HepG2 (cell line): ENCODE results near the gene SHLD3. TPM values are rescaled to one million over a fixed set of nuclear protein-coding genes. Genes with fewer than 3 reads are reported as not detected.

ENCODE experiments used
- ATAC-seq: fragments of 200-7000 bp; cut with Tn5 transposase; 3 replicates; pipeline ENCODE4 v1.9.1; 2020; ENCODE audit warnings: mild to moderate bottlenecking, moderate library complexity
- BruUV-seq: library from RNA; stranded (reverse); fragments of 400-500 nt; replicated peaks from 2 replicates; lab custom pipeline; 2021; lab: Mats Ljungman, UMichigan
- CTCF ChIA-PET: fragments of 300-600 bp; formaldehyde crosslinking; extraction: SDS; loops from one replicate; lab custom pipeline; 2021; ENCODE audit warnings: low total read pairs, inconsistent platforms, low intra/inter-chr PET ratio; lab: Yijun Ruan, JAX
- POLR2A ChIA-PET: fragments of 350-600 bp; sonication (Branson Sonifier 250); formaldehyde crosslinking; loops from one replicate; lab custom pipeline; 2020; ENCODE audit warnings: antibody characterized with exemption, inconsistent platforms; lab: Yijun Ruan, JAX
- DNase-seq: peaks from one replicate; pipeline ENCODE4 v3.0.0-alpha.2; 2015; ENCODE audit warnings: low spot score
- FAIRE-seq: peaks from 3 replicates; lab custom pipeline; 2011; peaks lifted over from hg19 to GRCh38; lab: Jason Lieb, UNC
- H2AFZ ChIP-seq: one replicate; pipeline ENCODE4 v1.6.1; 2011; ENCODE audit warnings: low read length, inconsistent platforms
- H3K27ac ChIP-seq: fragments of 300-600 bp; 3 replicates; pipeline ENCODE4 v1.8.0; 2011; ENCODE audit warnings: mixed run types, mild to moderate bottlenecking, mixed read lengths, low read length, inconsistent platforms; ENCODE audit not compliant: insufficient read depth; ENCODE audit errors: extremely low read length
- H3K27me3 ChIP-seq, 2 experiments: fragments of 200-600 bp in 1 of 2; 2 replicates in 1 of 2; 3 replicates in 1 of 2; pipeline versions ENCODE4 v1.6.0 to v1.8.0; 2011; ENCODE audit warnings: low read length in 2 of 2, mild to moderate bottlenecking in 2 of 2, moderate library complexity in 2 of 2, inconsistent platforms in 1 of 2; ENCODE audit not compliant: insufficient read depth in 2 of 2, control insufficient read depth in 1 of 2
- H3K36me3 ChIP-seq, 2 experiments: fragments of 200-600 bp in 1 of 2; replicated peaks in 1 of 2; 2 replicates in 1 of 2; 3 replicates in 1 of 2; pipeline versions ENCODE4 v1.5.1 to v1.8.0; 2011; ENCODE audit warnings: low read length in 2 of 2, inconsistent platforms in 1 of 2; ENCODE audit not compliant: insufficient read depth in 2 of 2, control insufficient read depth in 1 of 2
- H3K4me1 ChIP-seq: 2 replicates; pipeline ENCODE4 v1.5.1; 2012; ENCODE audit warnings: low read length, inconsistent platforms; ENCODE audit not compliant: insufficient read depth
- H3K4me2 ChIP-seq: 2 replicates; pipeline ENCODE4 v1.6.0; 2011; ENCODE audit warnings: low read depth, low read length, inconsistent platforms
- H3K4me3 ChIP-seq, 3 experiments: fragments of 200-600 bp in 1 of 3; sonication (generic), shearing (Covaris generic) in 1 of 3; replicated peaks in 1 of 3; 2 replicates each; pipeline ENCODE4 v1.5.1; 2011 to 2016; ENCODE audit warnings: low read length in 3 of 3, inconsistent platforms in 2 of 3, low read depth in 2 of 3, mild to moderate bottlenecking in 2 of 3, control low read depth in 1 of 3, mixed read lengths in 1 of 3; ENCODE audit not compliant: insufficient read depth in 1 of 3
- H3K79me2 ChIP-seq: one replicate; pipeline ENCODE4 v1.6.1; 2011; ENCODE audit warnings: low read length, inconsistent platforms; ENCODE audit not compliant: insufficient read depth
- H3K9ac ChIP-seq: 2 replicates; pipeline ENCODE4 v1.6.0; 2011; ENCODE audit warnings: mild to moderate bottlenecking, low read depth, low read length, inconsistent platforms; ENCODE audit not compliant: insufficient read depth
- H3K9me3 ChIP-seq: 2 replicates; pipeline ENCODE4 v1.5.1; 2012; ENCODE audit warnings: mild to moderate bottlenecking, low read length
- H4K20me1 ChIP-seq: 2 replicates; pipeline ENCODE4 v1.6.0; 2011; ENCODE audit warnings: inconsistent platforms, mild to moderate bottlenecking, low read length, moderate library complexity; ENCODE audit not compliant: insufficient read depth
- FOXA1 ChIP-seq, 2 experiments: fragments of 450-650 bp in 1 of 2; sonication (generic) in 1 of 2; formaldehyde crosslinking in 1 of 2; IDR thresholded peaks; 2 replicates each; pipeline versions ENCODE4 v1.4.0 to v1.6.1; 2016 to 2020; ENCODE audit warnings: missing genetic modification reagents in 1 of 2
- HNF4A ChIP-seq: sonication (generic); formaldehyde crosslinking; IDR thresholded peaks from 2 replicates; pipeline ENCODE4 v1.4.0; 2020; ENCODE audit warnings: missing genetic modification reagents
- SNAI1 ChIP-seq: sonication (generic); formaldehyde crosslinking; IDR thresholded peaks from 2 replicates; pipeline ENCODE4 v1.5.0; 2020; ENCODE audit warnings: mild to moderate bottlenecking, missing genetic modification reagents, borderline replicate concordance
- SRSF1 ChIP-seq: fragments of 200-400 bp; formaldehyde crosslinking; optimal IDR thresholded peaks from 2 replicates; pipeline ENCODE3; 2017; ENCODE audit warnings: mild to moderate bottlenecking, low read depth, low read length, moderate library complexity
- ZNF143 ChIP-seq: sonication (generic); formaldehyde crosslinking; IDR thresholded peaks from 2 replicates; pipeline ENCODE4 v1.4.0; 2020; ENCODE audit warnings: missing genetic modification reagents
- ZNF33B ChIP-seq: sonication (generic); formaldehyde crosslinking; IDR thresholded peaks from 2 replicates; pipeline ENCODE4 v1.5.1; 2020; ENCODE audit warnings: mild to moderate bottlenecking, missing genetic modification reagents
- ZNF510 ChIP-seq: sonication (generic); formaldehyde crosslinking; IDR thresholded peaks from 2 replicates; pipeline ENCODE4 v1.4.0; 2020; ENCODE audit warnings: low read depth, mild to moderate bottlenecking, missing genetic modification reagents
- ZNF615 ChIP-seq: sonication (generic); formaldehyde crosslinking; IDR thresholded peaks from 2 replicates; pipeline ENCODE4 v1.5.0; 2020; ENCODE audit warnings: mild to moderate bottlenecking, missing genetic modification reagents, borderline replicate concordance
- ZNF83 ChIP-seq: sonication (generic); formaldehyde crosslinking; IDR thresholded peaks from 2 replicates; pipeline ENCODE4 v1.4.0; 2020; ENCODE audit warnings: missing genetic modification reagents, mild to moderate bottlenecking, borderline replicate concordance
- ZSCAN29 ChIP-seq: sonication (generic); formaldehyde crosslinking; conservative IDR thresholded peaks from 2 replicates; pipeline ENCODE4 v1.4.0; 2020; ENCODE audit warnings: mild to moderate bottlenecking, missing genetic modification reagents
- WGBS: methylation state at CpG from one replicate; pipeline ENCODE4 v1.1.6; 2017; ENCODE audit warnings: low lambda C conversion rate; 5-methylcytosine and 5-hydroxymethylcytosine counted together
- in situ Hi-C: cut with HindIII; loops from 2 replicates; pipeline ENCODE4 v1.10.0; 2017; ENCODE audit warnings: low pct_unique_long_range_greater_than_20kb; ENCODE audit not compliant: extremely low pct_ligation_motif_present
- intact Hi-C: fragments of 100-400 bp; cut with micrococcal nuclease; formaldehyde crosslinking; loops from one replicate; pipeline ENCODE4 v1.10.0; 2022; ENCODE audit not compliant: unreplicated experiment
- polyA plus RNA-seq, 8 experiments: library from polyadenylated mRNA; depleted of rRNA in 3 of 8; stranded (reverse) in 7 of 8; unstranded in 1 of 8; fragments of >200 nt; fragmentation: Illumina TruSeq in 4 of 8; extraction: Trizol in 4 of 8; gene quantifications; 2 replicates each; pipeline versions ENCODE4 v1.2.1 to v1.2.3, GENCODE V29; 2011 to 2016; ENCODE audit warnings: low read depth in 4 of 8, missing spikeins in 1 of 8, mixed read lengths in 1 of 8; ENCODE audit not compliant: insufficient read depth in 1 of 8
- total RNA-seq, 5 experiments: library from RNA; depleted of rRNA; stranded (reverse); fragments of >200 nt; fragmentation: Illumina TruSeq; extraction: Trizol; gene quantifications; 2 replicates each; pipeline ENCODE4 v1.2.3, GENCODE V29; 2016; ENCODE audit warnings: low read depth in 1 of 5
- TF ChIP-seq, protein P1 (sequence below): sonication (generic); formaldehyde crosslinking; IDR thresholded peaks from 2 replicates; pipeline ENCODE4 v1.4.0; 2020; ENCODE audit warnings: mild to moderate bottlenecking, low read depth, missing genetic modification reagents
- TF ChIP-seq, protein P2 (sequence below): sonication (generic); formaldehyde crosslinking; IDR thresholded peaks from 2 replicates; pipeline ENCODE4 v1.8.0; 2022; ENCODE audit warnings: missing genetic modification reagents, low read depth, mild to moderate bottlenecking, borderline replicate concordance

Gene SHLD3
- total and polyA plus RNA-seq, 2 of the 13 experiments (the other 11 are each of a cell fraction or from before 2014, with no cell fraction given), result 3.6 to 6.8 TPM

DNA sequence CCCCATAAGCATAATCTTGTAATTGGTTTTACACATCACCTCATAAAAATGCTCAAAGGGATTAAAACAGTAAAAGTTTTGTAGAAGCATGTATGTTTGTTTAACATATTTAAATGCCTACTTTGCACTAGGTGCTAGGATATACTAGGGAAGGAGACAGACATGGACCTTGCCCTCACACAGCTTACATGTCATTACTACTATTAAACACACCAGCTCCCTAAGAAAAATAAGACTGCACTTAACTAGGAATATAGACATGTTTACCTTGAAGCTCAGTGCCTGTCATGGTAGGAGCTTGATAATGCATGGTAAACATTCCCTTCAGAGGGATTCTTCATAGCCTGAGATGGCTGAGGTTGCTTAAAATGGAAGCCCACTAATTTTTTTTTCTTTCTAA lies 6.2 kb downstream of the SHLD3 start (continued):
- TF ChIP-seq FOXA1 (IDR thresholded peaks at IDR 0.05) (no peak), FOXA1 (CRISPR knock-in tag; IDR thresholded peaks at IDR 0.05) (0 out of 2 replicates have a peak, but pooled peaks have one; percentile 20), SRSF1 (no peak), HNF4A (peak; percentile 45), ZNF33B (no peak), SNAI1 (CRISPR knock-in tag) (no peak), ZNF83 (CRISPR knock-in tag) (no peak), ZNF615 (CRISPR knock-in tag) (no peak), ZNF143 (no peak), ZSCAN29 (no peak)
- TF ChIP-seq, protein P1, sequence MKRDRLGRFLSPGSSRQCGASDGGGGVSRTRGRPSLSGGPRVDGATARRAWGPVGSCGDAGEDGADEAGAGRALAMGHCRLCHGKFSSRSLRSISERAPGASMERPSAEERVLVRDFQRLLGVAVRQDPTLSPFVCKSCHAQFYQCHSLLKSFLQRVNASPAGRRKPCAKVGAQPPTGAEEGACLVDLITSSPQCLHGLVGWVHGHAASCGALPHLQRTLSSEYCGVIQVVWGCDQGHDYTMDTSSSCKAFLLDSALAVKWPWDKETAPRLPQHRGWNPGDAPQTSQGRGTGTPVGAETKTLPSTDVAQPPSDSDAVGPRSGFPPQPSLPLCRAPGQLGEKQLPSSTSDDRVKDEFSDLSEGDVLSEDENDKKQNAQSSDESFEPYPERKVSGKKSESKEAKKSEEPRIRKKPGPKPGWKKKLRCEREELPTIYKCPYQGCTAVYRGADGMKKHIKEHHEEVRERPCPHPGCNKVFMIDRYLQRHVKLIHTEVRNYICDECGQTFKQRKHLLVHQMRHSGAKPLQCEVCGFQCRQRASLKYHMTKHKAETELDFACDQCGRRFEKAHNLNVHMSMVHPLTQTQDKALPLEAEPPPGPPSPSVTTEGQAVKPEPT (CRISPR knock-in tag), result no peak
- TF ChIP-seq, protein P2, sequence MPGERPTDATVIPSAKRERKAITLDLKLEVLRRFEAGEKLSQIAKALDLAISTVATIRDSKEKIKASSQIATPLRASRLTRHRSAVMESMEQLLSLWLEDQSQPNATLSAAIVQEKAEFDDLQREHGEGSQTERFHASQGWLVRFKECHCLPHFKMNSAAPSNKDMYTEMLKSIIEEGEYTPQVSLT (CRISPR knock-in tag), result no peak

DNA sequence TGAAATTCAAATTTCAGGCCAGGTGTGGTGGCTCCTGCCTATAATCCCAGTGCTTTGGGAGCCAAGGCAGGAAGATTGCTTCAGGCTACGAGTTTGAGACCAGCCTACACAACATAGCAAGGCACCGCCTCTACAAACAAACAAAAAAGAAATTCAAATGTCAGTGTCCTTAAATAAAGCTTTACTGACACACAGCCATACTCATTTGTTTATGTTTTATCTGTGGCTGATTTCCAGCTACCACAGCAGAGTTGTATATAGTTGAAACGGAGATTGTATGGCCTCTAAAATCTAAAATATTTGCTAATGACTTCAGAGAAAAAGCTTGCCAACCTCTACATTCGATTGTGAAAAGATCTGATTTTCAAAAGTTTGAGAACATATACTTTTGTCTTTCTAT lies 15.4 kb downstream of the SHLD3 start:
- no peak for TF ChIP-seq ZNF510 (CRISPR knock-in tag)
- no peaks in the 10 kb centered on the region for H4K20me1 ChIP-seq
- H3K4me1 ChIP-seq, result no peaks in the 10 kb centered on the region
- H3K79me2 ChIP-seq, result no peaks in the 10 kb centered on the region
- CTCF ChIA-PET, result no interaction called here
- POLR2A ChIA-PET, result no interaction called here
- H3K27ac ChIP-seq, result no peak overlapping the region
- in situ Hi-C loops, result no loop called here
- H3K4me3 ChIP-seq, result no peak overlapping the region
- FAIRE-seq (no peak), ATAC-seq (no peak), DNase-seq (no peak)
- no TSS peak for BruUV-seq
- no peak overlapping the region for H3K4me2 ChIP-seq
- H3K9ac ChIP-seq, result no peak overlapping the region
- H3K9me3 ChIP-seq, result no peaks in the 10 kb centered on the region
- peaks cover 3% of the 10 kb centered on the region in 2 experiments; a peak in 2 of 5 replicates for H3K36me3 ChIP-seq
- intact Hi-C loops, result no loop called here
- no peak overlapping the region for H2AFZ ChIP-seq
- H3K27me3 ChIP-seq, result no peaks in the 10 kb centered on the region
- 95% methylated on average over 4 of the region's 4 CpGs for WGBS
